Mesendoderm (in vitro differentiated cells): Measurements from ENCODE around the gene KLHL11.
A peak's percentile ranks its signal among the peaks of the same experiment; 100 is the strongest.

Experiments used
- DNase-seq: peaks from one replicate; pipeline ENCODE4 v3.0.0; 2013
- H2AK5ac ChIP-seq: 2 replicates; pipeline ENCODE4 v1.6.1; 2013; ENCODE audit warnings: low read length, inconsistent platforms
- H2BK120ac ChIP-seq: 2 replicates; pipeline ENCODE4 v1.6.1; 2013; ENCODE audit warnings: low read depth, mild to moderate bottlenecking, low read length, moderate library complexity, mixed read lengths
- H2BK15ac ChIP-seq: replicated peaks from 2 replicates; pipeline ENCODE4 v1.6.1; 2013; ENCODE audit warnings: low read depth, mild to moderate bottlenecking, moderate library complexity
- H2BK5ac ChIP-seq: 2 replicates; pipeline ENCODE4 v1.6.1; 2013; ENCODE audit warnings: low read length, inconsistent platforms
- H3K18ac ChIP-seq: 2 replicates; pipeline ENCODE4 v1.6.1; 2013; ENCODE audit warnings: mild to moderate bottlenecking, low read length, mixed read lengths
- H3K23ac ChIP-seq: one replicate; pipeline ENCODE4 v1.6.1; 2013; ENCODE audit warnings: low read length
- H3K27ac ChIP-seq: 2 replicates; pipeline ENCODE4 v1.5.1; 2013; ENCODE audit warnings: low read depth, mild to moderate bottlenecking, inconsistent platforms, low read length, moderate library complexity
- H3K27me3 ChIP-seq: 2 replicates; pipeline ENCODE4 v1.6.1; 2013; ENCODE audit warnings: low read length, control low read depth, mild to moderate bottlenecking, inconsistent platforms; ENCODE audit not compliant: insufficient read depth, poor library complexity
- H3K36me3 ChIP-seq: 2 replicates; pipeline ENCODE4 v1.6.1; 2013; ENCODE audit warnings: low read length, inconsistent platforms; ENCODE audit not compliant: control insufficient read depth, insufficient read depth
- H3K4ac ChIP-seq: one replicate; pipeline ENCODE4 v1.6.1; 2013; ENCODE audit warnings: low read depth, mild to moderate bottlenecking, low read length, moderate library complexity
- H3K4me1 ChIP-seq: 2 replicates; pipeline ENCODE4 v1.6.1; 2013; ENCODE audit warnings: low read depth, low read length, inconsistent platforms; ENCODE audit not compliant: control insufficient read depth
- H3K4me2 ChIP-seq: 2 replicates; pipeline ENCODE4 v1.6.1; 2013; ENCODE audit warnings: low read length
- H3K4me3 ChIP-seq: 2 replicates; pipeline ENCODE4 v1.5.1; 2013; ENCODE audit warnings: mild to moderate bottlenecking, low read length
- H3K56ac ChIP-seq: one replicate; pipeline ENCODE4 v1.6.1; 2013; ENCODE audit warnings: low read length
- H3K79me1 ChIP-seq: 2 replicates; pipeline ENCODE4 v1.6.1; 2013; ENCODE audit warnings: low read length, inconsistent platforms
- H3K79me2 ChIP-seq: 2 replicates; pipeline ENCODE4 v1.6.1; 2013; ENCODE audit warnings: mild to moderate bottlenecking, low read length; ENCODE audit not compliant: control insufficient read depth, insufficient read depth
- H3K9ac ChIP-seq: 2 replicates; pipeline ENCODE4 v1.6.1; 2013; ENCODE audit warnings: low read length, inconsistent platforms
- H4K5ac ChIP-seq: one replicate; pipeline ENCODE4 v1.6.1; 2013; ENCODE audit warnings: low read length
- H4K8ac ChIP-seq: one replicate; pipeline ENCODE4 v1.6.1; 2013; ENCODE audit warnings: low read depth, mild to moderate bottlenecking, control low read depth, low read length, moderate library complexity
- WGBS: extraction: QIAGEN DNeasy Blood & Tissue Kit; methylation state at CpG from one replicate; pipeline ENCODE4 v1.1.7; 2013; ENCODE audit warnings: low lambda C conversion rate, missing lambda C conversion rate; ENCODE audit not compliant: insufficient coverage; ENCODE audit errors: extremely low coverage; 5-methylcytosine and 5-hydroxymethylcytosine counted together

The KLHL11 gene

DNA sequence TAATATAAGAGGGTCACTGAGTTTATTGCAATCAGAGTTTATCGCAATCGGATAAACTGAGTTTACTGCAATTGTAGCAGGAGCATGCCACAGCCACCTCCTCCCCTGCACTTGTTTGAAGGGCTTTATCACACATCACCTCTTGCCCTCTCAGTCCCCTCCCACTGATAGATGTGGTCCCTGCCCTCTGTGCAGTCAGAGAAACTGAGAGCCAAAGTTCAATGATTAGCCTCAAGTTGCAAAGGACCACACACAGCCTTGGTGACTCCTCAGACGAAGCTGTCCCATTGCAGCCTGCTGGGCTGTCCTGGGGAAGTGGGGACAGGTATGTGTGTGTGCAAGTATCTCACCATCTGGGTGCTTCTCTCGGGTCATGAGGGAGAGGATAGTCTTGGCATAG lies 39.9 kb upstream of the KLHL11 start:
- no peak overlapping the region for H3K27ac ChIP-seq
- peaks cover 56% of the 10 kb centered on the region for H3K36me3 ChIP-seq
- no peak overlapping the region for H4K8ac ChIP-seq
- no peak overlapping the region for H2BK5ac ChIP-seq
- peaks cover 9% of the 10 kb centered on the region for H3K79me2 ChIP-seq
- H3K56ac ChIP-seq: no peak overlapping the region
- H3K4me2 ChIP-seq: no peak overlapping the region
- no peak overlapping the region for H2BK15ac ChIP-seq
- H3K4me1 ChIP-seq: no peaks in the 10 kb centered on the region
- H4K5ac ChIP-seq: no peak overlapping the region
- H3K9ac ChIP-seq: no peak overlapping the region
- no peak overlapping the region for H3K4ac ChIP-seq
- no CpG with 5 or more reads among the region's 4 CpGs for WGBS
- no peak overlapping the region for H3K18ac ChIP-seq
- H3K79me1 ChIP-seq: peaks cover 20% of the 10 kb centered on the region
- H2AK5ac ChIP-seq: no peak overlapping the region
- no peak overlapping the region for H2BK120ac ChIP-seq
- DNase-seq: no peak
- H3K27me3 ChIP-seq: no peaks in the 10 kb centered on the region
- H3K4me3 ChIP-seq: no peak overlapping the region
- no peak overlapping the region for H3K23ac ChIP-seq

DNA sequence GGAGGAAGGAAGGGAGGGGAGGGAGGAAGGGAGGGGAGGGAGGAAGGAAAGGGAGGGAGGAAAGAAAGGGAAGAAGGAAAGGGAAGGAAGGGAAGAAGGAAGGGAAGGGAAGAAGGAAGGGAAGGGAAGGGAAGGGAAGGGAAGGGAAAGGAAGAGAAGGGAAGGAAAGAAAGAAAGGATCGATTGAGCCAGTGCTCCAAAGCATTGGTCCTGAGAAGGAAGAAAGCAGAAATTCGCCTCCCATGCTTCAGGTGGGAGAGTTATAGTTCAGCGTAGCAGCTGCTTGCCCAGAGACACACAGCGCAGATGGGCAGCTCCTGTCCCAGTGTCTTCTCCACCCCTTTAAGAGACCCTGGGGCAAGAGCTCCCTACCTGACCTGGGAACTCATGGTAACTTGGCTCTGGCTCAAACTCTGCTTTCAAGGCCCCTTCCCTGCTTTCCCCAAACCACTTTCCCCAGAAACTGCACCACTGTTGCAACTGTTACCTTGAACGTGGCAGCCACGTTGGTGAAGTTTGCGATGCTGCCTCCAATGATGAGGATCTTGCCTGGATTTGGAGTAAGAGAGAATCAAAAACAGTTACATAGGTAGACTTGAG lies 39.1 kb upstream of the KLHL11 start:
- H3K27me3 ChIP-seq: no peaks in the 10 kb centered on the region
- no peak for DNase-seq
- H3K56ac ChIP-seq: no peak overlapping the region
- no peak overlapping the region for H4K5ac ChIP-seq
- no peak overlapping the region for H3K4me3 ChIP-seq
- H3K79me1 ChIP-seq: peaks cover 15% of the 10 kb centered on the region
- H2BK15ac ChIP-seq: no peak overlapping the region
- no CpG with 5 or more reads among the region's 7 CpGs for WGBS
- H4K8ac ChIP-seq: no peak overlapping the region
- no peak overlapping the region for H2BK5ac ChIP-seq
- no peak overlapping the region for H3K4ac ChIP-seq
- no peak overlapping the region for H3K23ac ChIP-seq
- H3K4me1 ChIP-seq: no peaks in the 10 kb centered on the region
- H3K4me2 ChIP-seq: no peak overlapping the region
- no peak overlapping the region for H3K18ac ChIP-seq
- H2AK5ac ChIP-seq: no peak overlapping the region
- H3K79me2 ChIP-seq: peaks cover 7% of the 10 kb centered on the region
- H3K9ac ChIP-seq: no peak overlapping the region
- no peak overlapping the region for H3K27ac ChIP-seq
- no peak overlapping the region for H2BK120ac ChIP-seq
- H3K36me3 ChIP-seq: peaks cover 50% of the 10 kb centered on the region

DNA sequence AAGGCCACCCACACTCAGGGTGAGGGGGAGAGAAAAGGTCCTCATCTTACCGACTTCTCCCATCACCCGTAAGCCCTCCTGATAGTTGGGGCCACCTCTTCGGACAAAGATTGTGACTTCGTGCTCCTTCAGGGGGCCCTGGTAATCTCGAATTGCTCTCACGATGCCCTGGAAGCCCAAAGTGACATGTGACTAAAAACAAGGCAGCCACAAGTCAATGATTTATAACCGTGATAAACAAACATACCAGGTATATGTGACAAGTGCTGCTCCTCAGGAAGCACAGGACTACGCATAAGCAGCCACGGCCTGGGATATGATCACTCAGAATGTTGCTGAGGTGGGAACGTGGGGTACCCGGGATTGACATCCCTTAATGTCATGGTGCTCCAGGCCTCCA lies 36.4 kb upstream of the KLHL11 start:
- peaks cover 6% of the 10 kb centered on the region for H3K79me1 ChIP-seq

DNA sequence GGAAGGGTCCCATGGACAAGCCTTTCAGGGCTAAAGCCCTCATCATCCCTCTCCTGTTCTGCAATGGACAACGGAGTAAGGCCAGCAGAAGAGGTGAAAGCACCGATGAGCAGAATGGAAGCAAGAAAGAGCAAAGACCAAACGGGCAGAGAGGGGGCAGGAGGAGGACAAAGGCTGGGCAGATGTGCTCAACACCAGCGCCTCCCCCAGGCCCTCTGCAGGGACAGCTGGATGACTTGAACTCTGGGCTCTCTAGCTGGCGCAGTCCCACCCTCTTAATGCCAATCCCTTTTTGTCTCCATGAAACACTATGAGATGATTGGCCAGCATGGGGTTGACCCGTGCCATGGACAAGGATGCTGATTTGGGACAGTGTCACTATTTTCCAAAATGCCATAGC lies 31.5 kb upstream of the KLHL11 start:
- H3K9ac ChIP-seq: no peak overlapping the region
- no peak overlapping the region for H4K8ac ChIP-seq
- DNase-seq: no peak
- no CpG with 5 or more reads among the region's 6 CpGs for WGBS
- no peak overlapping the region for H3K23ac ChIP-seq
- H2BK5ac ChIP-seq: no peak overlapping the region
- no peak overlapping the region for H4K5ac ChIP-seq
- H3K27ac ChIP-seq: no peak overlapping the region
- H3K79me2 ChIP-seq: no peaks in the 10 kb centered on the region
- H3K4ac ChIP-seq: no peak overlapping the region
- H3K36me3 ChIP-seq: peaks cover 39% of the 10 kb centered on the region
- H2BK120ac ChIP-seq: no peak overlapping the region
- H3K4me1 ChIP-seq: no peaks in the 10 kb centered on the region
- H2BK15ac ChIP-seq: no peak overlapping the region
- no peaks in the 10 kb centered on the region for H3K27me3 ChIP-seq
- H3K18ac ChIP-seq: no peak overlapping the region
- no peak overlapping the region for H3K56ac ChIP-seq
- no peak overlapping the region for H3K4me3 ChIP-seq
- peaks cover 20% of the 10 kb centered on the region for H3K79me1 ChIP-seq
- no peak overlapping the region for H3K4me2 ChIP-seq
- no peak overlapping the region for H2AK5ac ChIP-seq

More for the DNA sequence above, 36.4 kb upstream of the KLHL11 start:
- peaks cover 38% of the 10 kb centered on the region for H3K36me3 ChIP-seq
- no peak overlapping the region for H3K4me3 ChIP-seq
- no peak overlapping the region for H3K9ac ChIP-seq
- H2BK15ac ChIP-seq: no peak overlapping the region
- H3K4ac ChIP-seq: no peak overlapping the region
- no peak overlapping the region for H3K23ac ChIP-seq
- H3K27ac ChIP-seq: no peak overlapping the region
- H3K27me3 ChIP-seq: no peaks in the 10 kb centered on the region
- no peak overlapping the region for H3K56ac ChIP-seq
- no peak overlapping the region for H4K5ac ChIP-seq
- H3K4me2 ChIP-seq: no peak overlapping the region
- no peak overlapping the region for H3K18ac ChIP-seq
- no peak overlapping the region for H2AK5ac ChIP-seq
- no peaks in the 10 kb centered on the region for H3K4me1 ChIP-seq
- WGBS: no CpG with 5 or more reads among the region's 11 CpGs
- no peaks in the 10 kb centered on the region for H3K79me2 ChIP-seq
- DNase-seq: no peak
- no peak overlapping the region for H4K8ac ChIP-seq
- H2BK120ac ChIP-seq: no peak overlapping the region
- no peak overlapping the region for H2BK5ac ChIP-seq

DNA sequence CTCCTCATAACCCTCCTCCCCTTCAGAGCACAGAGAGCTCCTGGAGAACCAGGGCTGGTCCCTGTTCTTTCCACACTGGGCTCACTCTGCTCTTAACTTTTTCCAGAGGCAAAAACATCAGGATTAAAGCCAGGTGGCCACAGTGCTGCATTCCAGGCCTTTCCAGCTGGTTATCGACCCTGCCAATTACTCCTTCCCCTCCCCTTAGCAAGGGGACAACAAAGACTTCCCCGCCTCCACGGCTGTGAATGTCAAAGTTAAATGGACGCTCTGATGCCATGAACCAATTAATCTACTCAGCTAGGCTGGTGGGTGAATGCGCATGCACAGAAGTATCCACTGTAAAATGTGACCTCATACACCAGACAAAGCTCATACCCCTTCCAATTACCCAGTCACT lies 30.4 kb upstream of the KLHL11 start:
- Histone ChIP-seq H3K4me1 (no peaks in the 10 kb centered on the region), H2BK15ac (no peak overlapping the region), H3K79me1 (peaks cover 20% of the 10 kb centered on the region), H4K5ac (no peak overlapping the region), H4K8ac (no peak overlapping the region), H3K4me2 (no peak overlapping the region), H3K27ac (no peak overlapping the region), H2BK5ac (no peak overlapping the region), H3K4ac (no peak overlapping the region), H3K79me2 (no peaks in the 10 kb centered on the region), H3K36me3 (peaks cover 39% of the 10 kb centered on the region), H3K4me3 (no peak overlapping the region), H3K56ac (no peak overlapping the region), H3K18ac (no peak overlapping the region), H2AK5ac (no peak overlapping the region), H3K27me3 (no peaks in the 10 kb centered on the region), H2BK120ac (no peak overlapping the region), H3K9ac (no peak overlapping the region), H3K23ac (no peak overlapping the region)
- DNase-seq: no peak
- WGBS: no CpG with 5 or more reads among the region's 5 CpGs

DNA sequence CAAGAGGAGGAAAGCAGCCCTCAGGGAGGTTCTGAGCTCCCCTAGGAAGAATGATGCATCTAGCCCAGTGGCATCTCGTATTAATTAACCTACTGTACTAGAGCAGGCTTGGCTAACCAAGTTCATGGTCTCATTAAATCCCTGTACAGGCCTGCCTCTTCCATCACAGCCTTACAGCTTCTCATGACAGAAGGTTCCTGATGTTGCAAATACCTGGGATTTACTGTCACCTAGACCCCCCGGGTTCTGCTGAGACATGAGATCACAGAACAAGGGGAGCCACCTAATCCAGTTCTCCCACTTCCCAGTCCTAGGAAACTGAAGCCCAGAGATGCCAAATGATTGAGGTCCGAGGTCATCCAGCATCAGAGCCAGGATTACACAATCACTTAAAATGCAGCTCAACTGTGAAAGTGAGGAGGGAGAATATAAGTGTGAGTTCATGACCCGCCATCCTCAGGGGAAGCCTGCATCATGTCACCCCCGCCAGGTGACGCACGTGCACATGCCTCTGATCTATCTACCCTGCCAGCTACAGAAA lies 29.6 kb upstream of the KLHL11 start:
- Histone ChIP-seq H3K56ac (no peak overlapping the region), H3K79me2 (no peaks in the 10 kb centered on the region), H3K23ac (no peak overlapping the region), H2BK5ac (no peak overlapping the region), H3K4me1 (no peaks in the 10 kb centered on the region), H3K27me3 (no peaks in the 10 kb centered on the region), H2BK15ac (no peak overlapping the region), H2AK5ac (no peak overlapping the region), H3K4me3 (no peak overlapping the region), H3K36me3 (peaks cover 40% of the 10 kb centered on the region), H4K8ac (no peak overlapping the region), H4K5ac (no peak overlapping the region), H3K79me1 (peaks cover 20% of the 10 kb centered on the region), H3K4me2 (no peak overlapping the region), H3K18ac (no peak overlapping the region), H3K4ac (no peak overlapping the region), H2BK120ac (no peak overlapping the region), H3K27ac (no peak overlapping the region), H3K9ac (no peak overlapping the region)
- peak; percentile 95 for DNase-seq
- whole genome bisulfite sequencing: no CpG with 5 or more reads among the region's 7 CpGs
